Renal cortical epithelial cell (primary cell): ENCODE data around the gene PGGHG. TPM values are rescaled to one million over a fixed set of nuclear protein-coding genes. Genes with fewer than 3 reads are reported as not detected.
"Not testable (repeated sequence)": the region's sequence is repeated elsewhere in the genome, so short reads cannot be mapped to it uniquely, and the experiment has no call there.

Experiments
- DNase-seq: peaks from one replicate; pipeline ENCODE4 v3.0.0-alpha.2; 2011; ENCODE audit warnings: low read depth
- total RNA-seq: library from RNA; depleted of rRNA; stranded (reverse); fragments of >200 nt; gene quantifications from 2 replicates; pipeline ENCODE4 v1.2.3, GENCODE V29; 2014

Gene PGGHG
- total RNA-seq, 1 donor from 2014 or later, result 8.8 TPM

- DNase-seq, result no peak
These were observed 3.7 kb upstream of the PGGHG start for GRCh38 chr11:285021-285893.

GRCh38 chr11:285894-286220 is 3.1 kb upstream of the PGGHG start:
- no peak for DNase-seq

- DNase-seq, result not testable (repeated sequence)
These were observed 1.7 kb upstream of the PGGHG start for GRCh38 chr11:286977-287820.

- no peak for DNase-seq
These were observed 977 bp upstream of the PGGHG start for GRCh38 chr11:287821-288477.

- DNase-seq, result no peak
These were observed 429 bp downstream of the PGGHG start for GRCh38 chr11:289398-289711.

GRCh38 chr11:289712-290620 is 1.0 kb downstream of the PGGHG start:
- DNase-seq, result no peak

- DNase-seq, result no peak
These were observed 1.8 kb downstream of the PGGHG start for GRCh38 chr11:290621-291231.

- DNase-seq, result no peak
These were observed 2.6 kb downstream of the PGGHG start for GRCh38 chr11:291281-292210.

GRCh38 chr11:292211-293121 is 3.5 kb downstream of the PGGHG start:
- DNase-seq, result no peak

GRCh38 chr11:293271-293851 is 4.4 kb downstream of the PGGHG start:
- no peak for DNase-seq

GRCh38 chr11:293852-294661 is 5.1 kb downstream of the PGGHG start:
- DNase-seq, result no peak

- no peak for DNase-seq
These were observed 5.9 kb downstream of the PGGHG start for GRCh38 chr11:294780-295179.

GRCh38 chr11:295351-296170 is 6.6 kb downstream of the PGGHG start:
- DNase-seq, result no peak

GRCh38 chr11:296171-297050 is 7.5 kb downstream of the PGGHG start:
- DNase-seq, result no peak

- no peak for DNase-seq
These were observed 8.2 kb downstream of the PGGHG start for GRCh38 chr11:297051-297585.
